Measurements from ENCODE around the gene TUBD1. TPM values are rescaled to one million over a fixed set of nuclear protein-coding genes. Genes with fewer than 3 reads are reported as not detected.

The TUBD1 gene
- total RNA-seq, 2 donors from 2014 or later = 17.5 to 24.1 TPM

GRCh38 chr17:59892251-59892923, 356 bp downstream of the TUBD1 start:
- H3K27ac ChIP-seq (ENCODE audit: low read depth, low read length) = no peak overlapping the region
- H3K9me3 ChIP-seq (ENCODE audit: control insufficient read depth, low read length) = no peaks in the 10 kb centered on the region
- Mint-ChIP-seq H3K27me3 (ENCODE audit: insufficient read depth) (no peaks in the 10 kb centered on the region), H3K4me1 (peaks cover 9% of the 10 kb centered on the region), H3K4me3 (peak overlapping the region; percentile 93), H3K27ac (peak overlapping the region; percentile 93), H3K36me3 (ENCODE audit: low read depth) (peaks cover 19% of the 10 kb centered on the region), H3K9me3 (no peaks in the 10 kb centered on the region)
- peak overlapping the region; percentile 89 for H3K4me3 ChIP-seq (ENCODE audit: low read length)
- peak overlapping the region; percentile 35 for H3K9ac ChIP-seq (ENCODE audit: extremely low read depth, low read length, poor library complexity, severe bottlenecking)
- H3K27me3 ChIP-seq (ENCODE audit: control insufficient read depth, insufficient read depth, low read length, poor library complexity, severe bottlenecking) = no peaks in the 10 kb centered on the region
- TF ChIP-seq CTCF (conservative IDR thresholded peaks at IDR 0.05) = no peak
- WGBS, 2 experiments (ENCODE audit: insufficient coverage in 1 of 2, insufficient read length in 1 of 2) = 20 to 24% methylated on average over 16 to 22 of the region's 25 CpGs
- no peaks in the 10 kb centered on the region for H3K4me1 ChIP-seq (ENCODE audit: control insufficient read depth, insufficient read depth, low read length)
- H3K36me3 ChIP-seq (ENCODE audit: control insufficient read depth, insufficient read depth, low read length) = peaks cover 7% of the 10 kb centered on the region
- DNase-seq = no peak

DNA sequence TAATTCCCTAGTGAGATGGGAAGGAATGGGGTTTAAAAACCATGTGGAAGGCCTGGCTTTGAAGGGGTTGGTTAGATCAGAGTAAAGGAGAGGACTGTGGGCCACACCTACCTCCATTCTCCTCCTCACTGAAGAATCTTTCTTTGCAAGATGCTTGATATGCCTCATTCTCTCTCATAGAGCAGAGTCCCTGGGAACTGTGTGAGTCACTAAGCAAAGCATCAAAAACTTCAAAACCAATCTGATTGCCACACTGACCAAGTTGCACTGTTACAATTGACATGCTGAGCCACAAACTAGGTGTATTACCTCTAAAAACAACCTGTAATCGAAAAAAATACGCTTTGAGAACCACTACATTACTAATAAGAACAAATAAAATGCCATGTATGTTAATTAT, 2.0 kb downstream of the TUBD1 start:
- Mint-ChIP-seq H3K4me3 (no peak overlapping the region), H3K27me3 (ENCODE audit: insufficient read depth) (no peaks in the 10 kb centered on the region), H3K27ac (no peak overlapping the region), H3K36me3 (ENCODE audit: low read depth) (peaks cover 32% of the 10 kb centered on the region), H3K4me1 (peaks cover 9% of the 10 kb centered on the region), H3K9me3 (no peaks in the 10 kb centered on the region)
- Histone ChIP-seq H3K4me3 (ENCODE audit: low read length) (no peak overlapping the region), H3K9ac (ENCODE audit: extremely low read depth, low read length, poor library complexity, severe bottlenecking) (no peak overlapping the region), H3K4me1 (ENCODE audit: control insufficient read depth, insufficient read depth, low read length) (no peaks in the 10 kb centered on the region), H3K27me3 (ENCODE audit: control insufficient read depth, insufficient read depth, low read length, poor library complexity, severe bottlenecking) (no peaks in the 10 kb centered on the region), H3K27ac (ENCODE audit: low read depth, low read length) (no peak overlapping the region), H3K9me3 (ENCODE audit: control insufficient read depth, low read length) (no peaks in the 10 kb centered on the region), H3K36me3 (ENCODE audit: control insufficient read depth, insufficient read depth, low read length) (peaks cover 15% of the 10 kb centered on the region)
- no peak for DNase-seq
- TF ChIP-seq CTCF (conservative IDR thresholded peaks at IDR 0.05) = no peak
- WGBS, 2 experiments (ENCODE audit: insufficient coverage in 1 of 2, insufficient read length in 1 of 2) = 91% methylated on average over 2 of the region's 2 CpGs; no CpG with 5 or more reads in 1 of the 2 experiments

- TF ChIP-seq CTCF (conservative IDR thresholded peaks at IDR 0.05) = no peak
- Histone ChIP-seq H3K9me3 (ENCODE audit: control insufficient read depth, low read length) (no peaks in the 10 kb centered on the region), H3K4me1 (ENCODE audit: control insufficient read depth, insufficient read depth, low read length) (no peaks in the 10 kb centered on the region), H3K36me3 (ENCODE audit: control insufficient read depth, insufficient read depth, low read length) (peaks cover 28% of the 10 kb centered on the region), H3K9ac (ENCODE audit: extremely low read depth, low read length, poor library complexity, severe bottlenecking) (no peak overlapping the region), H3K27me3 (ENCODE audit: control insufficient read depth, insufficient read depth, low read length, poor library complexity, severe bottlenecking) (no peaks in the 10 kb centered on the region), H3K27ac (ENCODE audit: low read depth, low read length) (no peak overlapping the region), H3K4me3 (ENCODE audit: low read length) (no peak overlapping the region)
- Mint-ChIP-seq H3K27me3 (ENCODE audit: insufficient read depth) (no peaks in the 10 kb centered on the region), H3K27ac (no peak overlapping the region), H3K9me3 (no peaks in the 10 kb centered on the region), H3K4me1 (no peaks in the 10 kb centered on the region), H3K36me3 (ENCODE audit: low read depth) (peaks cover 47% of the 10 kb centered on the region), H3K4me3 (no peak overlapping the region)
- WGBS, 2 experiments (ENCODE audit: insufficient coverage in 1 of 2, insufficient read length in 1 of 2) = 94 to 99% methylated on average over 7 to 8 of the region's 8 CpGs
- no peak for DNase-seq
Observed at GRCh38 chr17:59888145-59888750, 4.5 kb downstream of the TUBD1 start.

Measured in endodermal cell (in vitro differentiated cells).